Ascending aorta (tissue), 2 donors: ENCODE measurements around the gene CARMIL3. TPM values are rescaled to one million over a fixed set of nuclear protein-coding genes. Genes with fewer than 3 reads are reported as not detected.

Experiments used
- DNase-seq, 2 donors: peaks; one replicate each; pipeline ENCODE4 v3.0.0-alpha.2; 2019; ENCODE audit warnings: low spot score in 2 of 2
- H3K27ac ChIP-seq, 2 donors: fragments of 200-600 bp; sonication (generic); one replicate each; pipeline ENCODE4 v1.5.1; 2016 to 2017; ENCODE audit warnings: mild to moderate bottlenecking in 1 of 2
- H3K27me3 ChIP-seq: fragments of 200-600 bp; sonication (generic); one replicate; pipeline ENCODE4 v1.5.1; 2017
- H3K36me3 ChIP-seq, 2 donors: fragments of 200-600 bp; sonication (generic); one replicate each; pipeline ENCODE4 v1.5.1; 2016
- H3K4me1 ChIP-seq, 2 donors: fragments of 200-600 bp; sonication (generic); one replicate each; pipeline ENCODE4 v1.5.1; 2016 to 2017; ENCODE audit warnings: mild to moderate bottlenecking in 1 of 2
- H3K4me3 ChIP-seq, 2 donors: fragments of 200-600 bp; sonication (generic); one replicate each; pipeline ENCODE4 v1.5.1; 2016 to 2017; ENCODE audit warnings: mild to moderate bottlenecking in 1 of 2
- H3K9me3 ChIP-seq, 2 donors: fragments of 200-600 bp; sonication (generic); one replicate each; pipeline ENCODE4 v1.5.1; 2016
- CTCF ChIP-seq, 3 experiments: fragments of 200-600 bp in 2 of 3; fragments of 450-650 bp in 1 of 3; sonication (generic) in 2 of 3; IDR thresholded peaks; one replicate each; pipeline ENCODE4 v1.5.1; 2016 to 2019; ENCODE audit warnings: antibody characterized with exemption in 3 of 3, mild to moderate bottlenecking in 1 of 3, moderate library complexity in 1 of 3
- intact Hi-C: fragments of 100-400 bp; cut with DNase I; formaldehyde crosslinking; loops from one replicate; pipeline ENCODE4 v1.15.1; 2023
- total RNA-seq: library from RNA; depleted of rRNA; stranded (reverse); fragments of >200 nt; gene quantifications from one replicate; pipeline ENCODE4 v1.1.0, GENCODE V29; 2016

CARMIL3 gene
- total RNA-seq, 1 donor from 2014 or later = not detected

DNA sequence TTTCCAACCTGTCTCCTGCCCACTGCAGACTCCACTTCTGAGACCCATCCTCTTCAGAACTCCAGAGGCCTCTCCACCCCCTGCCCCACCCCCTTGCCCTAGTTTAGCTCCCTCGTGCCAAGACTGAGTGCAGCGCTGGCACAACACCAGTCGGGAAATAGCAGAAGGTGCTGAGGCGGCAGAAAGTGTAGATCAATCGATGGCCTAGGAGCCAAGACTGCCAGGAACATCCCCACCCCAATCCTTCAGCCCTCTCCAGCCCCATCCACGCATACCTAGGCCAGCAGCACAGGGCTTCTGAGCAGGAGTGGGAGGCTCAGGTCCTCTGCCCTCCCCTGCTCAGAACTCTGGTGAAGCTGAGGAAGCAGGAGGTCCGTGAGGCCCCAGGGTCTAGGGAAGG is 20.6 kb downstream of the CARMIL3 start:
- peaks cover 3 to 15% of the 10 kb centered on the region in 2 donors for H3K4me1 ChIP-seq
- H3K9me3 ChIP-seq = no peaks in the 10 kb centered on the region
- peak overlapping the region in 1 of 2 donors; percentile 13 for H3K4me3 ChIP-seq
- intact Hi-C loops = no loop called here
- no peak for DNase-seq
- H3K36me3 ChIP-seq = no peaks in the 10 kb centered on the region
- H3K27ac ChIP-seq = no peak overlapping the region
- no peaks in the 10 kb centered on the region for H3K27me3 ChIP-seq
- no peak for TF ChIP-seq CTCF (IDR thresholded peaks at IDR 0.05)

GRCh38 chr14:24072881-24073877 is 21.4 kb downstream of the CARMIL3 start:
- intact Hi-C loops = no loop called here
- no peak for TF ChIP-seq CTCF (IDR thresholded peaks at IDR 0.05)

GRCh38 chr14:24074625-24075484 is 23.0 kb downstream of the CARMIL3 start:
- Histone ChIP-seq H3K27me3 (no peaks in the 10 kb centered on the region), H3K36me3 (no peaks in the 10 kb centered on the region), H3K4me1 (peaks cover 3 to 15% of the 10 kb centered on the region in 2 donors), H3K27ac (no peak overlapping the region), H3K4me3 (no peak overlapping the region), H3K9me3 (no peaks in the 10 kb centered on the region)
- no peak for TF ChIP-seq CTCF (IDR thresholded peaks at IDR 0.05)
- intact Hi-C loops = no loop called here
- DNase-seq = no peak

More at GRCh38 chr14:24072881-24073877, 21.4 kb downstream of the CARMIL3 start:
- DNase-seq = no peak
- Histone ChIP-seq H3K27me3 (no peaks in the 10 kb centered on the region), H3K4me3 (no peak overlapping the region), H3K4me1 (peaks cover 3 to 15% of the 10 kb centered on the region in 2 donors), H3K27ac (no peak overlapping the region), H3K9me3 (no peaks in the 10 kb centered on the region), H3K36me3 (no peaks in the 10 kb centered on the region)

GRCh38 chr14:24075485-24076301 is 23.9 kb downstream of the CARMIL3 start:
- Histone ChIP-seq H3K4me1 (peaks cover 3 to 15% of the 10 kb centered on the region in 2 donors), H3K27me3 (no peaks in the 10 kb centered on the region), H3K9me3 (no peaks in the 10 kb centered on the region), H3K27ac (no peak overlapping the region), H3K36me3 (no peaks in the 10 kb centered on the region), H3K4me3 (no peak overlapping the region)
- intact Hi-C loops = no loop called here
- no peak for DNase-seq
- no peak for TF ChIP-seq CTCF (IDR thresholded peaks at IDR 0.05)

DNA sequence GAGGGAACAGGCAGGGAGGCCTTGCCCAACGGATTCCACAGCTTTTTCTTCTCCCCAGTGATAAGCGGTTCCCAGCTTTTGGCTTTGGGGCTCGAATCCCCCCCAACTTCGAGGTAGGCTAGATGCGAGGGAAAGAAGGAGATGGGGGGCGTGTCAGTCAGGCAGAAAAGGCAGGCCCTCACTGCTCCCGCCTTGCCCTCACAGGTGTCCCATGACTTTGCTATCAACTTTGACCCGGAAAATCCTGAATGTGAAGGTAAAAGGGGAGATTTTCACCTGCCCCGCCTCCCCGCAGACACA is 24.4 kb downstream of the CARMIL3 start:
- H3K9me3 ChIP-seq = no peaks in the 10 kb centered on the region
- H3K4me1 ChIP-seq = peaks cover 3 to 15% of the 10 kb centered on the region in 2 donors
- DNase-seq = no peak
- TF ChIP-seq CTCF (IDR thresholded peaks at IDR 0.05) = no peak
- intact Hi-C loops = no loop called here
- H3K4me3 ChIP-seq = no peak overlapping the region
- no peaks in the 10 kb centered on the region for H3K27me3 ChIP-seq
- H3K27ac ChIP-seq = no peak overlapping the region
- no peaks in the 10 kb centered on the region for H3K36me3 ChIP-seq
